GM23248 (cell line): ENCODE results near the gene SLC35B1. TPM values are rescaled to one million over a fixed set of nuclear protein-coding genes. Genes with fewer than 3 reads are reported as not detected.
A peak's percentile ranks its signal among the peaks of the same experiment; 100 is the strongest.

Experiments used
- DNase-seq: peaks from one replicate; pipeline ENCODE4 v3.0.0-alpha.2; 2015
- H2AFZ ChIP-seq: fragments of 200-600 bp; sonication (generic); 2 replicates; pipeline ENCODE4 v1.6.1; 2016; ENCODE audit warnings: antibody characterized with exemption
- H3F3A ChIP-seq: fragments of 200-600 bp; sonication (generic); 2 replicates; pipeline ENCODE4 v1.6.1; 2016; ENCODE audit warnings: mild to moderate bottlenecking, antibody characterized with exemption, mixed run types; ENCODE audit not compliant: insufficient read depth
- H3K27ac ChIP-seq: fragments of 200-600 bp; sonication (generic); 2 replicates; pipeline ENCODE4 v1.5.1; 2016; ENCODE audit warnings: mild to moderate bottlenecking
- H3K27me3 ChIP-seq: fragments of 200-600 bp; sonication (generic); replicated peaks from 2 replicates; pipeline ENCODE4 v1.6.1; 2016; ENCODE audit warnings: mild to moderate bottlenecking; ENCODE audit not compliant: insufficient read depth
- H3K36me3 ChIP-seq: fragments of 200-600 bp; sonication (generic); 2 replicates; pipeline ENCODE4 v1.6.1; 2016; ENCODE audit warnings: low read depth, mild to moderate bottlenecking
- H3K4me1 ChIP-seq: fragments of 200-600 bp; sonication (generic); 2 replicates; pipeline ENCODE4 v1.6.1; 2016; ENCODE audit warnings: mild to moderate bottlenecking; ENCODE audit not compliant: insufficient read depth
- H3K4me2 ChIP-seq: fragments of 200-600 bp; sonication (generic); one replicate; pipeline ENCODE4 v1.6.1; 2016; ENCODE audit warnings: mild to moderate bottlenecking; ENCODE audit not compliant: unreplicated experiment
- H3K4me3 ChIP-seq: fragments of 200-600 bp; sonication (generic); 2 replicates; pipeline ENCODE4 v1.5.1; 2016; ENCODE audit warnings: mild to moderate bottlenecking
- H3K79me2 ChIP-seq: fragments of 200-600 bp; sonication (generic); 2 replicates; pipeline ENCODE4 v1.6.1; 2016; ENCODE audit warnings: mild to moderate bottlenecking; ENCODE audit not compliant: insufficient read depth
- H3K9ac ChIP-seq: fragments of 200-600 bp; sonication (generic); 2 replicates; pipeline ENCODE4 v1.6.1; 2016; ENCODE audit warnings: mild to moderate bottlenecking
- H3K9me2 ChIP-seq: fragments of 200-600 bp; sonication (generic); 2 replicates; pipeline ENCODE4 v1.6.1; 2016; ENCODE audit warnings: mixed run types, mild to moderate bottlenecking, moderate library complexity; ENCODE audit not compliant: insufficient read depth
- H3K9me3 ChIP-seq: fragments of 200-600 bp; sonication (generic); one replicate; pipeline ENCODE4 v1.6.1; 2017; ENCODE audit warnings: low read depth
- H4K20me1 ChIP-seq: fragments of 200-600 bp; sonication (generic); 2 replicates; pipeline ENCODE4 v1.6.0; 2016; ENCODE audit not compliant: insufficient read depth
- EZH2 ChIP-seq: fragments of 200-600 bp; sonication (generic); IDR thresholded peaks from 2 replicates; pipeline ENCODE4 v1.6.1; 2018; ENCODE audit warnings: antibody characterized with exemption, mild to moderate bottlenecking; ENCODE audit not compliant: insufficient read depth, poor library complexity, severe bottlenecking
- EZH2phosphoT487 ChIP-seq: fragments of 200-600 bp; sonication (generic); IDR thresholded peaks from 2 replicates; pipeline ENCODE4 v1.6.1; 2018; ENCODE audit warnings: antibody characterized with exemption, moderate library complexity, mild to moderate bottlenecking, low read depth; ENCODE audit not compliant: insufficient read depth
- WGBS, 2 experiments: methylation state at CpG; one replicate each; pipeline ENCODE4 v1.1.6; 2015 to 2017; ENCODE audit warnings: low lambda C conversion rate in 2 of 2, low coverage in 1 of 2; ENCODE audit errors: missing lambda C conversion rate in 2 of 2; 5-methylcytosine and 5-hydroxymethylcytosine counted together
- in situ Hi-C: fragments of 300-500 bp; cut with MboI; formaldehyde crosslinking; loops from 2 replicates; pipeline ENCODE4 v1.15.0; 2020
- polyA plus RNA-seq: library from polyadenylated mRNA; unstranded; fragments of >200 nt; fragmentation: Nextera tagmentation; extraction: Ambion mirVana; gene quantifications from 2 replicates; pipeline ENCODE4 v1.2.1, GENCODE V29; 2016
- total RNA-seq: library from RNA; depleted of rRNA; stranded (reverse); fragments of >200 nt; shearing (Covaris generic); gene quantifications from 2 replicates; pipeline ENCODE4 v1.2.3, GENCODE V29; 2014; rRNA removed

The SLC35B1 gene
- total and polyA plus RNA-seq, 2 experiments from 2014 or later: 66.5 to 71.7 TPM

GRCh38 chr17:49659661-49660382 is 47.9 kb downstream of the SLC35B1 start:
- peak; percentile 33 for DNase-seq
- peaks cover 100% of the 10 kb centered on the region for H3K79me2 ChIP-seq
- H3K9ac ChIP-seq: no peak overlapping the region
- H3K27ac ChIP-seq: no peak overlapping the region
- no peaks in the 10 kb centered on the region for H3K27me3 ChIP-seq
- no peaks in the 10 kb centered on the region for H3K4me1 ChIP-seq
- H3K4me3 ChIP-seq: no peak overlapping the region
- H3K4me2 ChIP-seq: no peak overlapping the region
- in situ Hi-C loops: no loop called here
- 0 out of 2 replicates have a peak, but pooled peaks cover 11% of the 10 kb centered on the region for H4K20me1 ChIP-seq
- WGBS, 2 experiments: 78 to 95% methylated on average over 3 of the region's 3 CpGs
- H3K9me3 ChIP-seq: no peaks in the 10 kb centered on the region
- H3F3A ChIP-seq: no peaks in the 10 kb centered on the region
- H3K36me3 ChIP-seq: no peaks in the 10 kb centered on the region
- H3K9me2 ChIP-seq: no peaks in the 10 kb centered on the region
- no peak for TF ChIP-seq EZH2phosphoT487
- no peak for TF ChIP-seq EZH2
- no peak overlapping the region for H2AFZ ChIP-seq

GRCh38 chr17:49656247-49656646 is 51.5 kb downstream of the SLC35B1 start:
- Histone ChIP-seq H3K4me1 (no peaks in the 10 kb centered on the region), H3K27ac (no peak overlapping the region), H3F3A (0 out of 2 replicates have a peak, but pooled peaks cover 3% of the 10 kb centered on the region), H3K79me2 (peaks cover 98% of the 10 kb centered on the region), H3K4me2 (no peak overlapping the region), H2AFZ (no peak overlapping the region), H3K9ac (no peak overlapping the region), H3K4me3 (no peak overlapping the region), H3K36me3 (no peaks in the 10 kb centered on the region), H3K9me2 (no peaks in the 10 kb centered on the region), H3K27me3 (no peaks in the 10 kb centered on the region), H3K9me3 (no peaks in the 10 kb centered on the region), H4K20me1 (0 out of 2 replicates have a peak, but pooled peaks cover 7% of the 10 kb centered on the region)
- DNase-seq: no peak
- WGBS, 2 experiments: 97 to 100% methylated on average over 1 of the region's 1 CpG
- TF ChIP-seq EZH2phosphoT487: no peak
- TF ChIP-seq EZH2: no peak
- in situ Hi-C loops: no loop called here

Other genes starting within 250 kb of the SLC35B1 start
- gene NGFR, start 212.7 kb downstream of the SLC35B1 start, total RNA-seq: 0.25 and 0.43 TPM in 2 replicates
- 0.60 and 0.81 TPM in 2 replicates for gene NGFR, start 212.7 kb downstream of the SLC35B1 start, polyA plus RNA-seq
- gene NXPH3, start 132.1 kb downstream of the SLC35B1 start, total RNA-seq: 0.76 and 1.4 TPM in 2 replicates
- gene NXPH3, start 132.1 kb downstream of the SLC35B1 start, polyA plus RNA-seq: 0.30 TPM in 2 replicates
- 40.5 and 69.8 TPM in 2 replicates for gene SPOP, start 29.9 kb downstream of the SLC35B1 start, total RNA-seq
- 64.1 and 66.0 TPM in 2 replicates for gene SPOP, start 29.9 kb downstream of the SLC35B1 start, polyA plus RNA-seq
- 4.0 and 10.2 TPM in 2 replicates for gene FAM117A, start 56.2 kb upstream of the SLC35B1 start, total RNA-seq
- gene FAM117A, start 56.2 kb upstream of the SLC35B1 start, polyA plus RNA-seq: 1.8 and 2.1 TPM in 2 replicates
- gene KAT7, start 80.7 kb upstream of the SLC35B1 start, total RNA-seq: 20.9 and 41.9 TPM in 2 replicates
- 27.0 and 27.5 TPM in 2 replicates for gene KAT7, start 80.7 kb upstream of the SLC35B1 start, polyA plus RNA-seq
- gene TAC4, start 140.1 kb upstream of the SLC35B1 start, total RNA-seq: not detected in 2 replicates
- gene TAC4, start 140.1 kb upstream of the SLC35B1 start, polyA plus RNA-seq: not detected in 2 replicates